Glomerular endothelial cell (primary cell): ENCODE data around the gene ETNK1. TPM values are rescaled to one million over a fixed set of nuclear protein-coding genes. Genes with fewer than 3 reads are reported as not detected.

ENCODE experiments used
- DNase-seq: peaks from one replicate; pipeline ENCODE4 v3.0.0-alpha.2; 2011; ENCODE audit warnings: low read depth, low spot score; ENCODE audit errors: extremely low read depth
- total RNA-seq: library from RNA; depleted of rRNA; stranded (reverse); fragments of >200 nt; gene quantifications from 2 replicates; pipeline ENCODE4 v1.2.3, GENCODE V29; 2015

Gene ETNK1
- total RNA-seq, 1 donor from 2014 or later = 33.1 TPM

DNA sequence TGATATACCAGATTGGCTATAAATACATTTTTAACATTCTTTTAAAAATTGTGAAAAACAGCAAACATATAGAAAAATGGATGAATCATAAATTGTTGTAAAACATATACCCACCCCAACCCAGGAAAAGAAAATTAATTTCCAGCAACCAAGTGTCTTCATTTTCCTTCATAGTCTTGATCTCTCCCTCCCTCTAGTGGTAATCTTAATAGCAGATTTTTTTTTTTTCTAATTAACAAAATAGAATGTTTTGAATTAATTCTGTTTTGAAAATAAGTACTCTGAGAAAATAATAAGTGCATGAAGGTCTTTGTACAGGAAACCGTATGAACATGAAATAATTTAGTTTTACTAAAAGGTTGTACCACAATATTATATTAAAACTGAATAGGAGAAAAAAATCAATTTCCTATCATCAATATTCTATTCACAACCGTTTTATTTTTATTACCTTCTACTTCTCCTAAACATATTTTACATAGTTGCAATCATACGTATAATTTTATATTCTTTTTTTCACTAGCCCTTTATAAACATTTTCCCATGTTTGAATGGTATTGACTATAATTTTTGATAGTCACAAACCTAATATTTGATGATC lies 7.0 kb downstream of the ETNK1 start:
- DNase-seq = no peak

- no peak for DNase-seq
Measured at GRCh38 chr12:22634883-22635282, 9.9 kb downstream of the ETNK1 start.

DNA sequence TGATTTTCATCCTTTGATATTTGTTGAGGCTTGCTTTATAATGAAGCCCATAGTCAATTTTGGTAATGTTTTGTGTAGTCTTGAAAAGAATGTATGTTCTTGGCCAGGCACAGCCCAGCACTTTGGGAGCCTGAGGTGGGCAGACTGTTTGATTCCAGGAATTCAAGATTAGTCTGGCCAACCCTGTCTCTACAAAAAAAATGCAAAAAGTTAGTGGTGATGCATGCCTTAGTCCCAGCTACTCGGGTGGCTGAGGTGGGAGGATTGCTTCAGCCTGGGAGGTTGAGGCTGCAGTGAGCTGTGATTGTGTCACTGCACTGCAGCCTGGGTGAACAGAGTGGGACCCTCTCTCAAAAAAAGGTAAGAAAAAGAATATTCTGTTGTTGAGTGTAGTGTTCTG lies 10.8 kb downstream of the ETNK1 start:
- no peak for DNase-seq

GRCh38 chr12:22640851-22641250 lies 15.9 kb downstream of the ETNK1 start:
- DNase-seq = no peak

DNA sequence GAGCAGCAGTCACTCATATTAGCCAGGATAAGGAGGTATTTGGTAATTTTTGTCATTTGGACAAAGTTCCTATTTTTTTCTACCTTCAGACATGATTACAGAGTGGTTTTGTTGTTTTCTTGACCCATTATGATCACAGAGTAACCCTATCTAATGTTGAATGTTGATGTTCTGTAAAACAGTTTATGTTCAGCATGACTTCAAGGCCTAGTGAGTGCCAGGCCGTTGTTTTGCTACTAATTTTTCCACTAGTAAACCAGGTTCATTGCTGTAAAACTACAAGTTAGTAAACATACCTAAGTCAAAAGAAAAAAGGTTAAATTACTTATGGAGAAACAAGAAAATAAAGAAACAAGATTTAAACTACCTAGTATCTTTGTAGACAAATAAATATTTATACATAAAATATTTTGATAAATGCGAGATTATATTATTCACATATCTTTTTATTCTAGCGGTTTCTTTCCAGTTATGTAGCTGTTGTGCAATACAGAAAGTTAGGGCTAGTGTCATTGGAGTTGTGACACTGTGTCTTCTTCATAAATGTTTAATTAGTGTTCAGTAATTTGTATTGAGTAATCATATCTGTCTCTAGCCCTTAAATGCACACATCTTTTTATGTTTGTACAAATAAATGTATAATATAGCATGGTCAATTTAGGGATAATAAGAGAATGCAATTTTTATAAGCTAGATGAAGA lies 16.5 kb downstream of the ETNK1 start:
- DNase-seq = no peak

- DNase-seq = no peak
Measured at GRCh38 chr12:22648668-22649067, 23.7 kb downstream of the ETNK1 start.

GRCh38 chr12:22653075-22653474 lies 28.1 kb downstream of the ETNK1 start:
- no peak for DNase-seq

- DNase-seq = peak; percentile 34
Measured at GRCh38 chr12:22653791-22654190, 28.8 kb downstream of the ETNK1 start.

GRCh38 chr12:22656376-22656775 lies 31.4 kb downstream of the ETNK1 start:
- DNase-seq = no peak

DNA sequence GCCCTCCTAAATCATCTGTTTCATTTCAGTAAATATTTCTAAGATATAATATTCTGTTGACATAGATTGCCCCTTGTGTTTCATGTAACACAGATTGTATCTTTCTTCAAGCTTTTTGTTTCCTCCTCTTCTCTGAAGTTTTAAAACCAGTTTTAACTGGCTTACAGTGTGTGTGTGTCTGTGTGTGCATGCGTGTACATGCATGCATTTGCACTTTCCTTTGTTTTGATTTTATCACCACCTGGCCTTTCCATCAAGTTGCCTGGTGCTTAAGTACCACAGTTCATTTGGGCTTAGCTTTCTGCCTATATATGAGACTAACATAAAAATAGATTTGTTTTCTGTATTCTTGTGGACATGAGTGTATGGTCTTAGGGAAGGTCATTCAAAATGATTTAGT lies 31.9 kb downstream of the ETNK1 start:
- DNase-seq = no peak

DNA sequence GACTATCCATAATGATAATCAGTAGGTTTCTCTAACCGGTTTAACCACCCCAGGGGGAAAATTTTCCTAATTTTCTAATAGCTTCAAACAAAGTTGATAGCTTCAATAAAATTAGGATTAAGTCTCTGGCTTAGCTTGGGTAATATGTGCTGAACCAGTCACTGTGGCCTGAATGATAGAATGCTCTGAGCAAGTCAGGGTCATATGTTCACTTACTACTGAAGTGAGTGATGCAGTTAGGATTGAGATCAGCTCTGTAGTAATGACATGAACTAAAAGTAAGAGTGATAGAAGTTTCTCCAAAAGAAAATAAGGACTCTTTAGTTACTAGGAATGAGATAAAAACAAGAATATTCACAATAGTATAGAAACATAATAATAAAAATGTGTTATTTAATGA lies 32.6 kb downstream of the ETNK1 start:
- no peak for DNase-seq

DNA sequence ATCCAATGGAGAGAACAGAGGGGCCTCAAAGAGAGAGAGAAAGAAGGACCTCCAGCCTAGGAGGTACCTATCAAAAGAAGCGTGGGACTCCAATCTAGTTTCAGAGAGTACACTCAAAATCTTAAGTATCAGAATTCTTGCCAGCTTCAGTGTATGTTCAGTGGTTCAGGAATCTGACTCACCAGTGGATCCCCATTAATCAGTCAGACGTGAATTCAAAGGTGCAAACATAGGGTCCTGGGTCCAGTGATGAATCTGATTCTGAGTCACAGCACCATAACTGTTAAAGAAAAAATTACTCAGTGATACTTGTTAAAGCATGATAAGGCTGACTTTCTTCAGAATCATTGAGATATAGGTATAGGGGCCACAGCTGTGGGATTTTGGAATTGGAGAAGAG lies 33.2 kb downstream of the ETNK1 start:
- peak; percentile 39 for DNase-seq

DNA sequence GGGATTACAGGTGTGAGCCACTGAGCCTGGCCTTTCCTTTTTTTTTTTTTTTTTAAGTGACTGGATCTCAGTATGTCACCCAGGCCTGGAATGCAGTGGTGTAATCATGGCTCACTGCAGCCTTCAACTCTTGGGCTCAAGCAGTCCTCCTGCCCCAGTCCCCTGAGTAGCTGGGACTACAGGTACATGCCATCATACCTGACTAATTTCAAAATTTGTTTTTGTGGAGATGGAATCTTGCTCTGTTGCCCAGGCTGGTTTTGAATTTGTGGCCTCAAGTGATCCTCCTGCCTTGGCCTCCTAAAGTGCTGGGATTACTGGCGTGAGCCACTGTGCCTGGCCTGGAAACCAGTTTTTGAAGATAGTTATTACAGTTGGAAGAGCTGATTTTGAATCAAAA lies 37.4 kb downstream of the ETNK1 start:
- no peak for DNase-seq

DNA sequence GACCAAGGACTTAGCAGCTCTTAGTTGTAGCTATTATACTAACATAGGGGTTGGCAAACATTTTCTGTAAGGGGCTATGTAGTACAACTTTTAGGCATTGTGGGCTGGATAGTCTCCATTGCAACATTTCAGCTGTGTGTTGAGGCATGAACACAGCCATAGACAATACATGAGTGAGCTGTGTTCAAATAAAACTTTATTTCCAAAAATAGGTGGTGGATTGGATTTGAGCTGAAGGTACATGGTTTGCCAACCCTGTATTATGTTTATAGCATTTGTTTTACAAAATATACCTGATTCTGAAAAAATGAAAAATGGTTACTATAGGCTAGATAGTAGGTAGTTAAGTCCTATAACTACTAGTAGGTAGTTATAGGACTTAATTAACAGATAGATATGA lies 40.5 kb downstream of the ETNK1 start:
- no peak for DNase-seq

- no peak for DNase-seq
Measured at GRCh38 chr12:22667122-22667521, 42.2 kb downstream of the ETNK1 start.

- DNase-seq = no peak
Measured at GRCh38 chr12:22668441-22668840, 43.5 kb downstream of the ETNK1 start.

GRCh38 chr12:22670762-22671161 lies 45.8 kb downstream of the ETNK1 start:
- DNase-seq = no peak

DNA sequence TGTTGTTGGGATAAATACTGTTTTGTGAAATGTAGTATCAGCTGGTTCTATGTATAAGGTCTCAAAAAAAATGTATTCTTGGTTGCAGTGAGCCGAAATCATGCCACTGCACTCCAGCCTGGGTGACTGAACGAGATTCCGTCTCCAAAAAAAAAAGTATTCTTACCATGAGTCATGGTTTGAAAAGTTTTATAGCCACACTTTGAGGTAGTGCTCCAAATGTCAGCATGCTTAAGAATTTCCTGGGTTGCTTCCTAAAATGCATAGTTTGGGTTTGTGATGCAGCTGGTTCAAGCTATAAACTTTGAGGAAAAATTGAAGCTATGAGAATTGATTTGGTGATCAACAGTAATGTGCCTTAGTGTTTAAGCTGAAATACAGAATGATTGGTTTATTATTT lies 48.0 kb downstream of the ETNK1 start:
- no peak for DNase-seq

DNA sequence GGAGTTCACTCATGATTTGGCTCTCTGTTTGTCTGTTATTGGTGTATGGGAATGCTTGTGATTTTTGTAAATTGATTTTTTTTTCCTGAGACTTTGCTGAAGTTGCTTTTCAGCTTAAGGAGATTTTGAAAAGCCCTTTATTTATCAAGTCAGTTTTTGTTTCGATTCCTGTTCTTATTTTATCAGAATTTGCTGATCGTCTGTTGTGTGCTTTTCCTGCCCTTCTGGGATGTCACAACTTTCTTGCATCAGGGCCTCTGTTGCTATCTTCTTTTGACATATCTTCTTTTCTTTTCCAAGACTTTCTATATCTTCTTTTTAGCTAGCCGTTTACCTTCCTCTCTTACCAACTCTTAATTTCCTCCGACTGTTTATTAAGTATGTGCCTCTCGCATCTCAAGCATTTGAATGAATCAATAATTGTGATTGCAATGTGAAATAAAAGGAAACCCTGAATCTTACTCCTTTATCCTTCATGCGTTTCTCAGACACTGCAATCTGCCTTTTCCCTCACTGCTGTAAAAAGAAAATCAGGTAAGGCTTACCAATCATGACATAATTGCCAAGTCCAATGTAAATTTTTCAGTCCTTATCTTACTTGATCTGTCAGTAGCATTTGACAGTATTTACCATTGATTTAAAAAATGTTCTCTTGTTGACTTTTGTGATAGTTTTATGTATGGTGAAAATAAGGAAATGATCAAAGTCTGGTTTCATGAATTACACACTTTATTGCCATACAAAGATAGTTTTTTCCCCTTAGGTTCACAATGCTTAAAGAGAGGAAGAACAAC lies 53.0 kb downstream of the ETNK1 start:
- DNase-seq = no peak

- no peak for DNase-seq
Measured at GRCh38 chr12:22682663-22683062, 57.7 kb downstream of the ETNK1 start.

DNA sequence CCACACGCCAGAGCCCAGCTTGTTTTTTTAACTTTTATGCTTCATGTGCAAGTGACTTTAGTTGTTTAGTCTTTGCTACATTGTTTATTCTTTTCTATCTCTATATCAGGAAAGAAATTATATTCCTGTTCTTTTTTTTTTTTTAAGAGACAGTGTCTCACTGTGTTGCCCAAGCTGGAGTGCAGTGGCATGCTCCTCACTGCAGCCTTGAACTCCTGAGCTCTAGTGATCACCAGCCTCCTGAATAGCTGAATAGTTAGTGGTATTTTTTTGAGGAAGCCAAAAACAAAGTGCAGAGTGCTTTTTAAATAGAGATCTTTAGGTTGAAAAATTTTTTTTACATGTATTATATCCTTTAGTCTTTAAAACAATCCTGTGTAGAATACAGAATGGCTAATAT lies 58.2 kb downstream of the ETNK1 start:
- no peak for DNase-seq
